Stimulated activated CD4-positive, alpha-beta T cell treated with anti-CD3 and anti-CD28 coated beads, TNF-alpha, amount 100 ng/mL, for 1 hour (primary cell): ENCODE data around the gene RGPD3.
A peak's percentile ranks its signal among the peaks of the same experiment; 100 is the strongest.
"Not testable (repeated sequence)": the region's sequence is repeated elsewhere in the genome, so short reads cannot be mapped to it uniquely, and the experiment has no call there.

Experiments
- DNase-seq, 3 donors: peaks; one replicate each; pipeline ENCODE4 v3.0.0-alpha.2; 2020; ENCODE audit warnings: low read depth in 3 of 3, low spot score in 1 of 3

The RGPD3 gene

GRCh38 chr2:106486551-106487385, 18.6 kb upstream of the RGPD3 start, which contains the start of gene CD8B2:
Gene CD8B2 (plus strand): TSS chr2:106487364. CDS start chr2:106487427, 63 bp downstream.
- not testable (repeated sequence) for DNase-seq

GRCh38 chr2:106479563-106479962, 11.3 kb upstream of the RGPD3 start:
- DNase-seq = not testable (repeated sequence)

- DNase-seq = not testable (repeated sequence)
These were observed 9.4 kb upstream of the RGPD3 start for GRCh38 chr2:106477647-106478046.

GRCh38 chr2:106470658-106471057, 2.4 kb upstream of the RGPD3 start:
- DNase-seq = peak in 2 of 3 donors; percentile 11 to 28

GRCh38 chr2:106467516-106467915, 697 bp downstream of the RGPD3 start:
- DNase-seq = not testable (repeated sequence)

GRCh38 chr2:106461882-106462281, 6.3 kb downstream of the RGPD3 start:
- not testable (repeated sequence) for DNase-seq

GRCh38 chr2:106390680-106391079, 77.5 kb downstream of the RGPD3 start:
- DNase-seq = not testable (repeated sequence)

GRCh38 chr2:106388814-106389410, 79.3 kb downstream of the RGPD3 start:
- DNase-seq = not testable (repeated sequence)

GRCh38 chr2:106384548-106384947, 83.7 kb downstream of the RGPD3 start:
- DNase-seq = not testable (repeated sequence)

- DNase-seq = not testable (repeated sequence)
These were observed 86.3 kb downstream of the RGPD3 start for GRCh38 chr2:106381867-106382266.

- not testable (repeated sequence) for DNase-seq
These were observed 88.6 kb downstream of the RGPD3 start for GRCh38 chr2:106379567-106379966.

GRCh38 chr2:106369182-106369581, 99.0 kb downstream of the RGPD3 start:
- not testable (repeated sequence) for DNase-seq

- no peak for DNase-seq
These were observed 101.9 kb downstream of the RGPD3 start for GRCh38 chr2:106366204-106366885.

- DNase-seq = no peak
These were observed 104.4 kb downstream of the RGPD3 start for GRCh38 chr2:106363791-106364190.

GRCh38 chr2:106362789-106363188, 105.4 kb downstream of the RGPD3 start:
- no peak for DNase-seq

- no peak for DNase-seq
These were observed 108.7 kb downstream of the RGPD3 start for GRCh38 chr2:106359512-106359911.

- DNase-seq = no peak
These were observed 109.7 kb downstream of the RGPD3 start for GRCh38 chr2:106358521-106358920.

- no peak for DNase-seq
These were observed 110.1 kb downstream of the RGPD3 start for GRCh38 chr2:106358081-106358480.

- no peak for DNase-seq
These were observed 111.9 kb downstream of the RGPD3 start for GRCh38 chr2:106356291-106356690.

- no peak for DNase-seq
These were observed 114.5 kb downstream of the RGPD3 start for GRCh38 chr2:106353676-106354075.

GRCh38 chr2:106350980-106351379, 117.2 kb downstream of the RGPD3 start:
- no peak for DNase-seq

- no peak for DNase-seq
These were observed 123.9 kb downstream of the RGPD3 start for GRCh38 chr2:106344302-106344701.
